Right atrium auricular region (tissue), 2 donors: ENCODE data around the gene SMIM41. TPM values are rescaled to one million over a fixed set of nuclear protein-coding genes. Genes with fewer than 3 reads are reported as not detected.

Experiments
- DNase-seq: peaks from one replicate; pipeline ENCODE4 v3.0.0-alpha.2; 2019; ENCODE audit warnings: low spot score
- H3K27ac ChIP-seq, 2 donors: fragments of 200-600 bp; sonication (generic); 1 replicate in 1 of 2; 2 replicates in 1 of 2; pipeline ENCODE4 v1.5.1; 2016 to 2019
- H3K27me3 ChIP-seq, 2 donors: fragments of 200-600 bp; sonication (generic); one replicate each; pipeline versions ENCODE4 v1.5.1 to v1.6.0; 2017 to 2019
- H3K36me3 ChIP-seq: fragments of 200-600 bp; sonication (generic); one replicate; pipeline ENCODE4 v1.5.1; 2016
- H3K4me1 ChIP-seq, 2 donors: fragments of 200-600 bp; sonication (generic); one replicate each; pipeline versions ENCODE4 v1.5.1 to v1.6.0; 2017 to 2019
- H3K4me3 ChIP-seq, 2 donors: fragments of 200-600 bp; sonication (generic); 1 replicate in 1 of 2; 2 replicates in 1 of 2; pipeline ENCODE4 v1.5.1; 2017 to 2019; ENCODE audit warnings: mild to moderate bottlenecking in 1 of 2, moderate library complexity in 1 of 2
- H3K9me3 ChIP-seq, 2 donors: fragments of 200-600 bp; sonication (generic); one replicate each; pipeline ENCODE4 v1.5.1; 2019
- total RNA-seq, 2 donors: library from RNA; depleted of rRNA; stranded (reverse); fragments of >200 nt; gene quantifications; one replicate each; pipeline ENCODE4 v1.1.0, GENCODE V29; 2016
- TF ChIP-seq, protein P1 (sequence below), 2 donors: fragments of 200-600 bp; sonication (generic); IDR thresholded peaks; one replicate each; pipeline ENCODE4 v1.5.1; 2019; ENCODE audit warnings: antibody characterized with exemption in 2 of 2

SMIM41 gene
- total RNA-seq, 2 donors from 2014 or later, result 0.44 to 3.2 TPM

DNA sequence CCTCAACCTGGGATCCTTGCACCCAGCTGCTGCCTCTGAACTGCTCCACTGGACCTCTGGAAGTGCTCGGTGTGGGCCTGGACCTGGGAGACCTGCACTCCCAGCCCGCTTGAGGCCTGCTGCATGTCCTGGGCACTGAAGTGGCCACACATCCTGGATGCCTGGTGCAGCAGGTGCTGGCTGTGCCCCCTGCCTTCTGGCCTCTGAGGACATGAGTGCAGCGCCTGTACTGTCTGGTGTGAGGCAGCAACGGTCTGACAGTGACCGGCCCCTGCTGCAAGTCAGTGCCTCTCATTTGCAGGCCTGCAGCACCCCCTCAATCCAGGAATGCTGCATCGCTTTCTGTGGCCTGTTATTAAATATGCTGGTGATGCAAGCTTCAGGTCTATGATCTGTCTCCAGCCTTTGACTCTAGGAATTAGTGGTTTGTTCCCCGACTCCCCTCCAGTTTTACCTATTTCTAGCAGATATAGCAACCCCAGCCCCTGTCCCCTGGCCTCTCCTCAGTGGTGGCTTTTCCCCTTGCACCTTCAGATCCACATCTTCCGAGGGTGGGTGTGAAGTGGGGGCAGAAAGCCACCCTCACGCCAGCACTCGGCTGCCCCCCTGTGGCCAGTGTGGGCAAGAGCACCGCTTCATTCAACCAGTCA, 3.6 kb downstream of the SMIM41 start:
- Histone ChIP-seq H3K4me3 (no peak overlapping the region), H3K27me3 (no peaks in the 10 kb centered on the region), H3K4me1 (peaks cover 0 to 29% of the 10 kb centered on the region in 2 donors), H3K27ac (peak overlapping the region; percentile 63 to 75), H3K36me3 (peaks cover 3% of the 10 kb centered on the region), H3K9me3 (no peaks in the 10 kb centered on the region)
- TF ChIP-seq, protein P1, sequence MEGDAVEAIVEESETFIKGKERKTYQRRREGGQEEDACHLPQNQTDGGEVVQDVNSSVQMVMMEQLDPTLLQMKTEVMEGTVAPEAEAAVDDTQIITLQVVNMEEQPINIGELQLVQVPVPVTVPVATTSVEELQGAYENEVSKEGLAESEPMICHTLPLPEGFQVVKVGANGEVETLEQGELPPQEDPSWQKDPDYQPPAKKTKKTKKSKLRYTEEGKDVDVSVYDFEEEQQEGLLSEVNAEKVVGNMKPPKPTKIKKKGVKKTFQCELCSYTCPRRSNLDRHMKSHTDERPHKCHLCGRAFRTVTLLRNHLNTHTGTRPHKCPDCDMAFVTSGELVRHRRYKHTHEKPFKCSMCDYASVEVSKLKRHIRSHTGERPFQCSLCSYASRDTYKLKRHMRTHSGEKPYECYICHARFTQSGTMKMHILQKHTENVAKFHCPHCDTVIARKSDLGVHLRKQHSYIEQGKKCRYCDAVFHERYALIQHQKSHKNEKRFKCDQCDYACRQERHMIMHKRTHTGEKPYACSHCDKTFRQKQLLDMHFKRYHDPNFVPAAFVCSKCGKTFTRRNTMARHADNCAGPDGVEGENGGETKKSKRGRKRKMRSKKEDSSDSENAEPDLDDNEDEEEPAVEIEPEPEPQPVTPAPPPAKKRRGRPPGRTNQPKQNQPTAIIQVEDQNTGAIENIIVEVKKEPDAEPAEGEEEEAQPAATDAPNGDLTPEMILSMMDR (IDR thresholded peaks at IDR 0.05), result peak; percentile 98 to 99
- peak; percentile 70 for DNase-seq

DNA sequence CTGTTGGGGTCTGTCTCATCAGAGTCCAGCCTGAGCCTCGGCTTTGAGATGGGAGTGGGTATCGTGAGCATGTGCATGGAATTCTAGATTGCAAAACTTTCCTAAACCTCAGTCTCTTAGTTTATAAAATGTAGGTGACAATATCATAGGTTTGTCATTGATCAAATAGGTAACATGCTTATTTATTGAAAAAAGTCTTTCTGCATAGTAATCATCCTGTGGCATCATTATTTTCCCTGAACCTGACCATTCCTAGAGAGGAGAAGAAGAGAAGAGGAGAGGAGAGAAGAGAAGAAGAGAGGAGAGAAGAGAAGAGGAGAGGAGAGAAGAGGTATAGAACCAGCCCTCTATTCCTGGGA, 4.1 kb downstream of the SMIM41 start:
- Histone ChIP-seq H3K4me1 (peaks cover 0 to 29% of the 10 kb centered on the region in 2 donors), H3K27me3 (no peaks in the 10 kb centered on the region), H3K27ac (no peak overlapping the region)

DNA sequence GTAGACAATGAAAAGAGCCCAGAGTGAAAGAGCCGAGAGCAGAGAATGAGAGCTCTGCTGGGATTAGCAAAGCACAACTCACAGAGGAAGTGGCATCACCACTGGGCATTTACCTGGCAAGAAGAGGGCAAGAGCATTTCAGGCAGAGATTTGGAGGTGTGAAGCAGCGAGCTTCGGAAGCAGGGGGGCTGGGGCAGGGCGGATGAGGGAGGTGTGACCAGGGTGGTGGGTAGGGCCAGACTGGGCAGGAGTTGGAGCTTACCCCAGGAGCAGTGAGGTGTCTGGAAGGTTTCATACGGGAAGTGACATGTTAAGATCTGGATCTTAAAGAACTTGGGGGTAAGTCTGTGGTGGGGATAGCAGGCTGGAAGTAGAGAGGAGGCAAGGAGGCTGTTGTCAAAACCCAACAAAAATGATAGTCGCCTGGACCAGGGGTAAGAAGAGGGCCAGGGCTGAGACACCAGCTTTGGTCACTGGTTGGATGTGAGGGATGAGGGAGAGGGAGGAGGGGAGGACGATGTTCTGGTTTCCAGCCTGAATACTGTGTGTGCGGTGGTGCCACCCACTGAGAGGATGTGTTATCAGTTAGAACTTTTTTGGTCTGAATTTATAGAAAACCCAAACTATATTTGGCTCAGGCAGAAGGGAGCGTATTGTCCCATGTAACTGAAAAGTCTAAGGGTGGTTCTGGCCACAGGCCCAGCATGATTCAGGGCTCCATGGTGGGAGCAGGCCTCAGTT, 5.2 kb downstream of the SMIM41 start:
- Histone ChIP-seq H3K4me1 (peaks cover 0 to 29% of the 10 kb centered on the region in 2 donors), H3K27ac (no peak overlapping the region), H3K36me3 (no peaks in the 10 kb centered on the region), H3K4me3 (no peak overlapping the region), H3K27me3 (no peaks in the 10 kb centered on the region), H3K9me3 (no peaks in the 10 kb centered on the region)
- no peak for DNase-seq
- TF ChIP-seq, protein P1 (IDR thresholded peaks at IDR 0.05), result no peak

More for the DNA sequence above, 4.1 kb downstream of the SMIM41 start:
- no peaks in the 10 kb centered on the region for H3K36me3 ChIP-seq
- DNase-seq, result no peak
- H3K4me3 ChIP-seq, result no peak overlapping the region
- no peaks in the 10 kb centered on the region for H3K9me3 ChIP-seq
- TF ChIP-seq, protein P1 (IDR thresholded peaks at IDR 0.05), result peak in 1 of 2 donors; percentile 31

DNA sequence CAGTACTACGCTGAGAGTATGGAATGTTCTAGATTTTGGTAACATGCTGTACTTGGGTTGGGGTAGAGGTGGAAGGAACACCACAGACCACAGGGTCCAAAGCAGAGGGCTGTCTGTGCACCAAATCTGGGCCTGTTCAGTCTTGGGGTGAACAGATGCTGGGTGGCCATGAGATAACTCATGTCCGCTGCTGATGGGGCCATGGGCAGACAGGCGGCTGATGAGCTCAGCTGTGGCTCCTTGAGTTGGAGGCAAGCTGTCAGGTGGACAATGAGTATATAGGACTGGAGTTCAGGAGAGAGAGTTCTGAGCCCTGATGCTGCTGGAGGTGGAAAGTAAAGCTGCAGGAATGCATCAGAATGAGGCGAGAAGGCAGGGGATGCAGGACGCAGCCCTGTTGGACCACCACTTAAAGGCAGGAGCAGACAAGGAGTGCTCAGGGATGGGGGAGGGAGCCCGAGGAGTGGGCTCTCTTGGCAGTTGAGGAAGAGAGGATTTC, 6.2 kb downstream of the SMIM41 start:
- H3K9me3 ChIP-seq, result no peaks in the 10 kb centered on the region
- no peak overlapping the region for H3K4me3 ChIP-seq
- no peaks in the 10 kb centered on the region for H3K27me3 ChIP-seq
- no peak overlapping the region for H3K27ac ChIP-seq
- H3K4me1 ChIP-seq, result peaks cover 0 to 27% of the 10 kb centered on the region in 2 donors
- no peak for DNase-seq
- TF ChIP-seq, protein P1 (IDR thresholded peaks at IDR 0.05), result no peak
- H3K36me3 ChIP-seq, result no peaks in the 10 kb centered on the region

DNA sequence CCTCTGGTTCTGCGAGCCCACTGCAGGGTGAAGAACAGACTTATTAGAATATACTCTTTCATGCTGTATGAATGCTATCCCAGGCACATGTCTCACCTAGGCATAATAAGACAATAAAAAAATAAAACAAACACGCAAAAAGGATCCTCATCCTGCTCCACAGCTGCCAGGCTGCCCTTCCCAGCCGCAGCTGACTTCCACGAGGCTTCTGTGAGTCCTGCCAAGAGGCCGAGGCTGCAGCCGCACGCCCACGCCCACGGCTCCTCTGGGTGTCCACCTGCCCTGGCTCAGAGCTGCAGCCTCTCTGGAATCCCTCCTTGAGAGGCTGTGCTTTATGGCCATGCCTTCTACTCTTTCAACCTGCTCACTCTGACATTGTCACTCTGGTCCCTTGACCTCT, 6.9 kb downstream of the SMIM41 start:
- no peaks in the 10 kb centered on the region for H3K36me3 ChIP-seq
- no peak overlapping the region for H3K27ac ChIP-seq
- H3K27me3 ChIP-seq, result no peaks in the 10 kb centered on the region
- no peaks in the 10 kb centered on the region for H3K9me3 ChIP-seq
- no peak for DNase-seq
- H3K4me1 ChIP-seq, result peaks cover 0 to 21% of the 10 kb centered on the region in 2 donors
- H3K4me3 ChIP-seq, result no peak overlapping the region
- TF ChIP-seq, protein P1 (IDR thresholded peaks at IDR 0.05), result no peak
